SHP77 treated with DMSO at 0.1 percent for 48 hours (cell line): ENCODE data around the gene TRIP6.
"Not testable (repeated sequence)": the region's sequence is repeated elsewhere in the genome, so short reads cannot be mapped to it uniquely, and the experiment has no call there.

Experiments used
- DNase-seq: peaks from one replicate; lab custom pipeline; 2025; lab: John Stamatoyannopoulos, UW

TRIP6 gene

GRCh38 chr7:100891568-100892247, 24.5 kb downstream of the TRIP6 start:
- no peak for DNase-seq

GRCh38 chr7:100892364-100893317, 25.5 kb downstream of the TRIP6 start:
- no peak for DNase-seq

- DNase-seq, result no peak
Measured at GRCh38 chr7:100893318-100893895, 26.2 kb downstream of the TRIP6 start.

- no peak for DNase-seq
Measured at GRCh38 chr7:100893910-100894721, 26.9 kb downstream of the TRIP6 start.

- no peak for DNase-seq
Measured at GRCh38 chr7:100894860-100895700, 27.9 kb downstream of the TRIP6 start.

GRCh38 chr7:100895701-100895955, 28.4 kb downstream of the TRIP6 start, which contains the start of gene ACHE:
Gene ACHE (minus strand): TSS chr7:100895888. CDS start chr7:100894232, 1,656 bp downstream.
- no peak for DNase-seq

- no peak for DNase-seq
Measured at GRCh38 chr7:100895956-100896731, 29.0 kb downstream of the TRIP6 start.

GRCh38 chr7:100896732-100897608, 29.8 kb downstream of the TRIP6 start:
- no peak for DNase-seq

GRCh38 chr7:100897772-100898454, 30.7 kb downstream of the TRIP6 start:
- no peak for DNase-seq

- DNase-seq, result no peak
Measured at GRCh38 chr7:100899432-100899831, 32.2 kb downstream of the TRIP6 start.

- no peak for DNase-seq
Measured at GRCh38 chr7:100900978-100901377, 33.8 kb downstream of the TRIP6 start.

GRCh38 chr7:100901921-100902332, 34.7 kb downstream of the TRIP6 start:
- no peak for DNase-seq

- DNase-seq, result no peak
Measured at GRCh38 chr7:100902638-100903037, 35.5 kb downstream of the TRIP6 start.

GRCh38 chr7:100908512-100908911, 41.3 kb downstream of the TRIP6 start:
- DNase-seq, result no peak

GRCh38 chr7:100910443-100910842, 43.3 kb downstream of the TRIP6 start:
- DNase-seq, result not testable (repeated sequence)

- DNase-seq, result no peak
Measured at GRCh38 chr7:100911484-100911883, 44.3 kb downstream of the TRIP6 start.

- DNase-seq, result no peak
Measured at GRCh38 chr7:100914208-100914878, 47.2 kb downstream of the TRIP6 start.

- no peak for DNase-seq
Measured at GRCh38 chr7:100914879-100915447, 47.8 kb downstream of the TRIP6 start.
